GM18867 (cell line): ENCODE results near the gene ARHGEF6.
"Not testable (repeated sequence)": the region's sequence is repeated elsewhere in the genome, so short reads cannot be mapped to it uniquely, and the experiment has no call there.

Experiments used
- ATAC-seq: cut with Tn5 transposase; IDR thresholded peaks from one replicate; pipeline ENCODE4 v1.9.1; 2021; ENCODE audit warnings: mild to moderate bottlenecking, moderate library complexity; ENCODE audit not compliant: unreplicated experiment

The ARHGEF6 gene, protein sequence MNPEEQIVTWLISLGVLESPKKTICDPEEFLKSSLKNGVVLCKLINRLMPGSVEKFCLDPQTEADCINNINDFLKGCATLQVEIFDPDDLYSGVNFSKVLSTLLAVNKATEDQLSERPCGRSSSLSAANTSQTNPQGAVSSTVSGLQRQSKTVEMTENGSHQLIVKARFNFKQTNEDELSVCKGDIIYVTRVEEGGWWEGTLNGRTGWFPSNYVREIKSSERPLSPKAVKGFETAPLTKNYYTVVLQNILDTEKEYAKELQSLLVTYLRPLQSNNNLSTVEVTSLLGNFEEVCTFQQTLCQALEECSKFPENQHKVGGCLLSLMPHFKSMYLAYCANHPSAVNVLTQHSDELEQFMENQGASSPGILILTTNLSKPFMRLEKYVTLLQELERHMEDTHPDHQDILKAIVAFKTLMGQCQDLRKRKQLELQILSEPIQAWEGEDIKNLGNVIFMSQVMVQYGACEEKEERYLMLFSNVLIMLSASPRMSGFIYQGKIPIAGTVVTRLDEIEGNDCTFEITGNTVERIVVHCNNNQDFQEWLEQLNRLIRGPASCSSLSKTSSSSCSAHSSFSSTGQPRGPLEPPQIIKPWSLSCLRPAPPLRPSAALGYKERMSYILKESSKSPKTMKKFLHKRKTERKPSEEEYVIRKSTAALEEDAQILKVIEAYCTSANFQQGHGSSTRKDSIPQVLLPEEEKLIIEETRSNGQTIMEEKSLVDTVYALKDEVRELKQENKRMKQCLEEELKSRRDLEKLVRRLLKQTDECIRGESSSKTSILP

DNA sequence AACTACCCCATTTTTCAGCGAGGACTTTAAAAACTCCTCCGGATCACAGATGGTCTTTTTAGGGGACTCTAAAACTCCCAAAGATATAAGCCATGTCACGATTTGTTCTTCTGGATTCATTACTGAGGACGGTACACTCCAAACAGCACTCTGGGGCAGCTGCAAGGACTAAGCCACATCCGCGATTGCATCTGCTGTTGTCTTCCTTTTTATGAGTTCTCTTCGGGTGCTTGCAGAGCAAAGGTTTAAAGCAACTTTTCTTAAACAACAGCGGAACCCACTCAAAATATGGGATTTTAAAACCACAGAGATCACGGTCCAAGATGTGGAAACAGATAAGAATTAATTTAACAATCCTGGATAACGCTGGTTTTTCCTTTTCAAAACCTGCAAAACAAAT, at the start of gene ARHGEF6:
Gene ARHGEF6 (minus strand): TSS at position 170 of the 400 bp plus-strand sequence. CDS start 50 bp downstream, at position 120.
- ATAC-seq: peak; percentile 66

DNA sequence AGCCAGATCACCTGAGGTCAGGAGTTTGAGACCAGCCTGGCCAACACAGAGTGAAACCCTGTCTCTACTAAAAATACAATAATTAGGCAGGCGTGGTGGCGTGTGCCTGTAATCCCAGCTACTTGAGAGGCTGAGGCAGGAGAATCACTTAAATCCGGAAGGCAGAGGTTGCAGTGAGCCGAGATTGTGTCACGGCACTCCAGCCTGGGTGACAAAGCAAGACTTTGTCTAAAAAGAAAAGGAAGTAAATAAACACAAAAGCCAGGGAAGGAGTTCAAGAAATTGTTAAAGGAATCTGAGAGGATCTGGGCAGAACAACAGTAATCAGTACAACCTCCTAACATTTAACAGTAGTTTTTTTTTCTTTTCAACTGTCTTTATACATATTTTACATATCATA, 48.7 kb upstream of the ARHGEF6 start:
- ATAC-seq: no peak

DNA sequence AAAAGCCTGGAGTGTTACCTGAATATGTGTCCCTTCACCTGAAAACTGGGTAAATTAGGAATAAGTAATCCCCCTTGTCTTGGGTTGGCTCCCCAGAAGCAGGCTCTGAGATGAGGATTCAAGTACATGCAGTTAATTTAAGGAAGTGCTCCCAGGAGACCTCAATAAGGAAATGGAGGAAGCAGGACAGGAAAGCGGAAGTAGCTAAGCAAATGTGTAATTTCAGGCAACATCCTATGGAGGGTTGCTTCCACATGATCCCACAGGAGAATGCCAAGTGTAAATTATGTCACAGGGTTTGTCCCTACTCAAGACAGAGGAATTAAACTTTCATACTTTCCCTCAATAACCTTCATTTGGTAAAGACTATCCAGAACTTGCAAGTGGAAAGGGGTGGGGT, 48.1 kb upstream of the ARHGEF6 start:
- ATAC-seq: no peak

DNA sequence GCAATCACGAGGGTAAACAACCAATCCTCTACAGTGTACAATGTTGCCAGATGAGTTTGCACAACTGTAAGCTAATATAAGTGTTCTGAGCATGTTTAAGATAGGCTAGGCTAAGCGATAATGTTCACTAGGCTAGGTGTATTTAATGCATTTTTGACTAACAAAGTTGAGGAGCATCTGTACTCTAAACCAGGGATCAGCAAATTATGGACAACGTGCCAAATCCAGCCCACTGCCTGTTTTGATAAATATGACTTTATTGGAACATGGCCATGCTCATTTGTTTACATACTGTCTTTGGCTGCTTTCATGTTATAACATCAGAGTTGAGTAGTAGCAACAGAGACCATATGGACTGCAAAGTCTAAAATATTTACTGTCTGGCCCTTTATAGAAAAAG, 46.3 kb upstream of the ARHGEF6 start:
- ATAC-seq: no peak

DNA sequence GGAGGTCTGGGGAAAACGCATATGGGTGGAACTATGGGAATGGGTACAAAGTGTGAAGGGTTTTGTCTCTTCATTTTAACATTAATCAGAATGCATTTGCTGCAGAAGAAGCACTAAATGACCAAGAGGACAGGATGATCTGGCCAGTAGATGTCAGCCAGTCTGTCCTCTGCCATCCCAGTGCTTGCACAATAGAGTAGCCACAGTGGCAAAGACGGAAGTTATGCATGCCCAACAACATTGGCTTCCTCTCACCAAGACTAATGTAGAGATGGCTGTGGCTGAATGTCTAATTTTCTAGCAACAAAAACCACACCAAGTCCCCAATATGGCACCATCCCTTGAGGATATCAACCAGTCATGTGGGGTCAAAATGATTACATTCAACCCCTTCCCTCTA, 45.0 kb upstream of the ARHGEF6 start:
- ATAC-seq: no peak

DNA sequence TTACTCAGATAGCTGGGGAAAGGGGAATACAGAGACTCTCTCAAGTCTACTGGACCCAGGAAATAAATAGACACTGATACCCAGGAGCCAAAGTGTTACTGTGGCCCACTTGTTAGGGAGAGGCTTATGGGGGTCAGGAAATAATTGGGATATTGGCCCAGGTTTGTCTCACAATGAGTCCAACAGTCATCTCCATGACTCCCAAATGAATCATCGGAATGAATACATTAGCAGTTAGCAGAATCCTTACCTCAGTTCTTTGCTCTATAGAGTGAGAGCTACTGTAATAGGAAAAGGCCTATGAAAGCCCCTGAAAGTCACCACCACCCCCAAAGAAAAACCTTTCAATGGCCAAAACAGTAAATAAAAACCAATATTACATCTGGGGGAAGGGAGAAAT, 42.4 kb upstream of the ARHGEF6 start:
- no peak for ATAC-seq

DNA sequence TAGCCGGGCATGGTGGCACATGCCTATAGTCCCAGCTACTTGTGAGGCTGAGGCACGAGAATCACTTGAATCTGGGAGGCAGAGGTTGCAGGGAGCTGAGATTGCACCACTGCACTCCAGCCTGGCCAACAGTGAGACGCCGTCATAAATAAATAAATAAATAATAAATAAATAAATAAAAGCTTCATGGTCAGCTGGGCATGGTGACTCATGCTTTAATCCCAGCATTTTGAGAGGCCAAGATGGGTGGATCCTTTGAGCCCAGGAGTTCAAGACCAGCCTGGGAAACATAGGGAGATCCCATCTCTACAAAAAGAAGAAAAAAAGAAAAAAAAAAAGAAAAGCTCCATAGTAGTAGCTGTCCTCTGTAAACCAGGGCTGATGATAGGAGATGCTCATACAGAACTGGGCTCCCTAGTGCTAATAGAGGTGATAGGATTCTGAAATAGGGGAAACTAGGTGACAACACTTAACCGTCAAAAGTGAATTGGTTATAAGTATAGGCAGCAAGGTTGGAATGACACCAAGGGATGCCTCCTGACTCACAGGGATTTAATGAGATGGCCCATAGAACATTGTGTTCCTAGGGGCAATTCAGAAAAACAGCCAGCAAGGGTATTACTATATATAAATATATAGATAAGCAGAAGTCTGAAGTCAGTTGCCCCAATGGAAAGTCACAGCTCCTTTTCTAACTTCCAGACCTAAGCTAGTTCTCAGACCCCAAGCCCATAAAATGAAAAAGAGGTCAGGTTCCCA, 41.8 kb upstream of the ARHGEF6 start:
- no peak for ATAC-seq

DNA sequence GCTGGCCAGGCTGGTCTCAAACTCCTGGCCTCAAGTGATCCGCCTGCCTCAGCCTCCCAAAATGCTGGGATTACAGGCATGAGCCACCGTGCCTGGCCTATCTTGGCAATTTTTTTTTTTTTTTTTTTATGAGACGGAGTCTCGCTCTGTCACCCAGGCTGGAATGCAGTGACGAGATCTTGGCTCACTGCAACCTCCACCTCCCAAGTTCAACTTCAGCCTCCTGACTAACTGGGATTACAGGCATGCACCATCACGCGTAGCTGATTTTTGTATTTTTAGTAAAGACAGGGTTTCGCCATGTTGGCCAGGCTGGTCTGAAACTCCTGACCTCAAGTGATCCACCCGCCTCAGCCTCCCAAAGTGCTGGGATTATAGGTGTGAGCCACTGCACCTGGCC, 39.0 kb upstream of the ARHGEF6 start:
- ATAC-seq: not testable (repeated sequence)

DNA sequence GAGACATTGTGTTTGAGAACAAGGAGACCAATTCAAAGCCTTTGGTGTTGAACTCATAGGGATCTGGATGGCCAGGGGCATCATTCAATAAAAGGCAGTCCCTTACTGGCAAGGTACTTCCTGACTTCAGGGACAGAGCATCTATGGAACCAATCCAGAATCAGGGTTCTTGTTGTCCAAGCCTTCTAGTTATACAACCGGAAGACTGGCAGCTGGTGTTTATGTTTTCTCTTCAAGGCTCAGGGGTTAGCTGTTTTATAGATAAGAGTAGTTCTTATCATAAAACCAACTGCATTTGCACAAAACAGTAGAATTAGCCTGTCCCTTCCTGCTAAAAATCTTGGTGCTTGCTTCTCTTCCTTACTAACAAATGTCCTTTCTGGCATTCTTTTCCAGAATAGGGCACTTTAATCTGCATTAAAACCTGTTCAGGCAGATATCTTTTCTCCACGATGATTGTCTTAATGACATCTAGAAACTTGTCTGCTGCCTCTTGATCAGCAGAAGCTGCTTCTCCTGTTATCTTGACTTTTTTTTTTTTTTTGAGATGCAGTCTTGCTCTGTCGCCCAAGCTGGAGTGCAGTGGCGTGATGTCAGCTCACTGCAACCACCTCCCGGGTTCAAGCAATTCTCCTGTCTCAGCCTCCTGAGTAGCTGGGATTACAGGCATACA, 38.4 kb upstream of the ARHGEF6 start:
- ATAC-seq: no peak

DNA sequence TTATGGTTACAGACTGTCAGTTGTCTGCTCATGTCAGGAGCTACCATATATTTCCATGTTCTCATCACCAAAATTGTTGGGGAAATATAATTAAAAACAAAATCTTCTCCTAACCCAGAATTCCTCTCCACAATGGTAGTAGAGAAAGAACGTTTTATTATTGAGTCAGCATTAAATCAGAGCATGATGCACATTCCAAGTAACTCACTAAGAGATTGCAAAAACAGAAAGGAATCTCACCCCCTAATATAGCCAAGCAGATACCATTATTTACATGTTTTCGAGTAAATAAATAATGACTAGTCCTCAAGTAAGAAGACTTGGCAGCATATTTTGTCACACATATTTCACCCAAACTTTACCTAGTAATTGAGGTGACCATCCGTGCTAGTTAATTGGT, 36.2 kb upstream of the ARHGEF6 start:
- no peak for ATAC-seq

DNA sequence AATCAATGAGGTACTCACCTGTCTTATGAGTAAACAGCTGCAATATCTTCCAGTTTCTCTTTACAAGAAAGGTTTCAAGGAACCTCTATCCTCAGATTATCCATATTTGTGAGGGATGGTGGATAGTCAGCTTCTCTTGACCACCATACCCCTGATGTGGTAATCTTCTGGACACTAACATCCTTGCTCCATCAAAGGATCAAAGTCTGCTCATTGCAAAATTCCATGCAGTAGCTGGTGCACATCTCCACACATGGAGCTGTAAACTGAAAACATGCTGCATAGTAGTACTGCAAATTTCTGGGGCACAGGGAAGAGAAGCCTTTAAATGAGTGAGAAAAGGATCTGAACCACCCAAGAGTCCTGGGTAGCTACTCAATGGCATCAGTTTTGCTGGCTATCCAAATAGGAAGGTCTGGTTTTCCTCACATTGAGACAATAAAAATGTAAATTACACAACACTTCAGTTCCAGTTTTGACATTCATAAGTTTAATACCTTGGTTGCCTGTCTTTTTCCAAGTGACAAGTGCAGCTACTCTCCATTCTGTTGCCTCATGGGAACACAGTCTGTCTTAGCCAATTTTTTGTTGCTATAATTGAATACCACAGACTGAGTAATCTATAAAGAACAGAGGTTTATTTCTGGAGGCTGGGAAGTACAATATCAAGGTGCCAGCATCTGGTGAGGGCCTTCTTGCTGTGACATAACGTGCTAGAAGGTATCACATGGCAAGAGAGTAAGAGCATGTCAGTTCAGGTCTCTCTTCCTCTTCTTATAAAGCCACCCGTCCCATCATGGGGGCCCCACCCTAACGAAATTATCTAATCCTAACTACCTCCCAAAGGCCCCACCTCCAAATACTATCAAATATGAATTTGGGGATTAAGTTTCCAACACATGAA, 34.4 kb upstream of the ARHGEF6 start:
- no peak for ATAC-seq

DNA sequence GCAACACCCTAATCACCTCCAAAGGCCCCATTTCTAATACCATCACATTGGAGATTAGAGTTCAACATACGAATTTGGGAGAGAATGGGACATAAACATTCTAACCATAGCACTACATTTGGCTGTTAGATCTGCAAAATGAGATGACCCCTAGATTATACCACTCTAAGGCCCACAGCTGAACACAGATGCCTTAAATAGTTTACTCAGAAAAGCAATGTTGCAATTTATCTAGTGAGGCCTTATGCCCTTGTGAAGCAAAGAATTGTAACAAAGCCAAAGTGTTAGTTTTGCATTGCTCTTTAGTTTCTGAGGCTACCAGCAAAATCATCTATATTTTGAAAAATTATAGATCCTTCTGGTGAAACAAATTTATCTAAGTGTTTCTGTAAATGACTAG, 31.6 kb upstream of the ARHGEF6 start:
- no peak for ATAC-seq

DNA sequence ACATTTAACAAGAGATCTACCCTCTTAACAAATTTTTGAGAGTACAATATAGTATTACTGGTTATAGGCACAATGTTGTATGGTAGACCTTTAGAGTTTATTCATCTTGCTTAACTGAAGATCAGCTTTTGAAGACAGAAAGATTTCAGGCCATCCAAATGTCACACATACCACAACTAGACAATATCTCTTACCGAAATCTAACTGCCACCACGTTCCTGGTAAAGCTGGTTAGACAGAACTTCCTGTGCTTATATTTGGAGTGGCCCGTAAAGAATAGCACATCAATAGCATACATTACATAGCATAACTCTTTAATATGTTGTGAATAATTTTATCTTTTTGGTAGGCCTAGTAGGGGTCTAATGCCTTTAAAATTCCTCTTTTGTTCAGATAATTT, 29.8 kb upstream of the ARHGEF6 start:
- ATAC-seq: no peak

DNA sequence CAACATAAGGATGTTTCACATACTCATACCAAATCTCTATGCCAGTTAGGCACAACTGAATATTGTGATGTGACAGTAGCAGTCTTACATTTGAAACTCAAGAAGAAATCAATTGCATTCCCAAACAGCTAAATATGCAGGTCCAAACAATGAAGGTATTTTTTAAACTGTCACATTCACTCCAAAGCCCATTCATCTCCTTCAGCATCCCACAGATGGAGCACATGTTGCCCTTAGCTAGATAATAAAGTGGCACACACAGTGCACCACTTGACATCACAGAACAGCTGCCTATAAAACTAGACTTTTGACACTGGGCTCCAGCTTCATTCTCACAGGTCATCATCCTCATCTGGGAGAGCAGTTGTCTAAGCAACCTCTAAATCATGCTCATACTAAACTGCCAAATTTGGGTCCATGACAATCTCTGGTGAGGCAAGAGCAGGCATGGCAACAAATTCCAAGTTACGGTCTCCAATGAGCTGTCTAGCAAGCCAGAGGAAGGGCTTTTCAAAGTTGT, 26.2 kb upstream of the ARHGEF6 start:
- no peak for ATAC-seq

DNA sequence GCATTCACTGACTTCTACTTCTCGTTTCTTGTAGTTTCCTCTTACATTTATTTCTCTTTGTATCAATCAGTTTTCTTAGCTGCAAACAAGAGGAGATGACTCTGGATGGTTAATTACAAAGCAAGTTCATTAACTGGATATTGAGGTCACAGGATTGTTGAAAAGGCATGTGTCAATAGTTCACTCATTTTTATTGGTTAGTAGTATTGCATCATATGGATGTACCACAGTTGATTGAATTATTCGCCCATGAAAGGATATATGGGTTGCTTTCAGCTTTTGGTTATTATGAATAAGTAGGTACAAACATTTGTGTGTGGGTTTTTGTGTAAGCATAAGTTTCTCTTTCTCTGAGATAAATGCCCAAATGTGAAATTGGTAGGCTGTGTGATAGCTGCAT, 21.8 kb upstream of the ARHGEF6 start:
- ATAC-seq: no peak

DNA sequence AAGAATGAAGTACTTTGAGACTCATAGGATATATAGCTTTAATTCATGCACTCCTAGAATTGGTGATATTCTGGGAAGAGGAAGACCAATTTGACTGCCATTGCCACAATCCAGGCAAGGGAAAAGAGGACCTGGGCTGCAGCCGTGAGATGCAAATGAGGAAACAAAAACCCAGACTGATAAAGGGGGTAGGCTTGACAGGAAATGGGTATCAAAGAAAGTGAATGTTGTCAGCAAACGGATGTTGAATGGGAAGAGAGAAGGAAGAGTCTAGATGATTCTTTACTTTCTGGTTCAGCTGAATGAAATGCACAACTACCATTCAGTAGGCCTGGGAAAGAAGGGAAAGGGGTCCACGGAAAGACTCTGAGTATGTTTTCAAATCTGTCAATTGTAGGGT, 17.1 kb upstream of the ARHGEF6 start:
- ATAC-seq: no peak

DNA sequence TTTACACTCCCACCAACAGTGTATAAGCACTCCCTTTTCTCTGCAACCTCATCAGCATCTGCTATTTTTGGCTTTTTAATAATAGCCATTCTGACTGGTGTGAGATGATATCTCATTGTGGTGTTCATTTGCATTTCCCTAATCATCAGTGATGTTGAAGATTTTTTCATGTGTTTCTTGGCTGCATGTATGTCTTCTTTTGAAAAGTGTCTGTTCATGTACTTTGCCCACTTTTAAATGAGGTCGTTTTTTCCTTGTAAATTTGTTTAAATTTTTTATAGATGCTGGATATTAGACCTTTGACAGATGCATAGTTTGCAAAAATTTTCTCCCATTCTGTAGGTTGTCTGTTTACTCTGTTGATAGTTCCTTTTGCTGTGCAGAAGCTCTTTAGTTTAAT, 14.4 kb upstream of the ARHGEF6 start:
- ATAC-seq: not testable (repeated sequence)

DNA sequence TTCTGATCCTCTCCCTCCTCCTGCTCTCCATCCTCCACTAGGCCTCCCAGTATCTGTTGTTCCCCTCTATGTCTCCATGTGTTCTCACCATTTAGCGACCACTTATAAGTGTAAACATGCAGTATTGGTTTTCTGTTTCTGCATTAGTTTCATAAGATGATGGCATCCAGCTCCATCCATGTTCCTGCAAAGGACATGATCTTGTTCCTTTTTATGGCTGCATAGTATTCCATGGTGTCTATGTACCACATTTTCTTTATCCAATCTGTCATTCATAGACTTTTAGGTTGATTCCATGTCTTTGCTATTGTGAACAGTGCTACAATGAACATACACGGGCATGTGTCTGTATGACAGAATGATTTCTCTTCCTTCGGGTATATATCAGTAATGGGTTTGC, 13.9 kb upstream of the ARHGEF6 start:
- not testable (repeated sequence) for ATAC-seq

DNA sequence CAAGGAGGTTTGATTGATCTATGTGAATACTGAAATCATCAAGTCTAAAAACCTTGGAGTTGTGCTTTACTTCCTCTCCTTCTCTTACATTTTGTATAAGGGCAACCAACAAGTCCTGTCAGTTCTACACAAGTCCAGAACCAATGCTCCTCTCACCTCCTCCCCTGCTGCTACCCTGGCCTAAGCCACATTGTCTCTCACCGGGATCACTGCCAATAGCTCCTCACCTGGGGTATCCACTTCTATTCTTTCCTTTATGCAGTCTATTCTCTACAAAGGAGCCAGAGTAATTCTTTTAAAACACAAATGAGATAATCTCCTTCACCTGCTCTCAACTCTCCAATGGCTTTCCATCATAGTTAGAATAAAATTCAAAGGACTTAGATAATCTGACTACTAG, 13.3 kb upstream of the ARHGEF6 start:
- ATAC-seq: no peak

DNA sequence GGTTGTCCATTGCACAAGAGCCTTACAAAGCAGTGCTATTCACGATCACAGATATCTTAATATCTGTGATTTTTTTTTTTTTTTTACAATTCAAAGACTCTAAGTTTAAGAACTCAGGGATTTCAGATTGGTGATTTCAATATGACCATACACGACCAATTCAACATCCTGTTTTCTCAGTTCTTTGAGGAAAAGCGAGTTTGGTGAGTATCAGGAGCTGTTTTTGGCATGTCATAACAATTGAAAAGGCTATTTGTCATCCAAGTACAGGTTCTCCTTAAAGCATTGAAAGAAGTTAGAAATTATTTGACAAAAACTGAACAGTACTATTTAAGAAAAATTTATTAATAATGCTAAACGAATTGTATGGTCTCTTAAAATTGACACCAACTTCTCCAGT, 9.1 kb upstream of the ARHGEF6 start:
- ATAC-seq: no peak
